Measurements from ENCODE around the gene ACSL6.

The ACSL6 gene

GRCh38 chr5:131965826-131966415 lies 45.5 kb downstream of the ACSL6 start:
- no peaks in the 10 kb centered on the region for H3K36me3 ChIP-seq (ENCODE audit: control insufficient read depth, low read length)
- H4K20me1 ChIP-seq (ENCODE audit: control insufficient read depth, insufficient read depth, low read depth, low read length) = no peaks in the 10 kb centered on the region
- no peaks in the 10 kb centered on the region for H3K9me2 ChIP-seq (replicated peaks; ENCODE audit: control insufficient read depth, low read length)
- H3K9me3 ChIP-seq (ENCODE audit: control insufficient read depth, insufficient read depth, low read length) = no peaks in the 10 kb centered on the region
- H3K4me3 ChIP-seq (ENCODE audit: low read length) = no peak overlapping the region
- H3K27ac ChIP-seq (ENCODE audit: low read depth, low read length) = no peak overlapping the region
- TF ChIP-seq CTCF (IDR thresholded peaks at IDR 0.05; ENCODE audit: low read depth, low read length, poor library complexity, severe bottlenecking) (no peak), EZH2phosphoT487 (IDR thresholded peaks at IDR 0.05; ENCODE audit: borderline replicate concordance, low read length) (no peak)
- no peaks in the 10 kb centered on the region for H3K4me1 ChIP-seq (ENCODE audit: control insufficient read depth, low read length)
- no peaks in the 10 kb centered on the region for H3F3A ChIP-seq (ENCODE audit: control insufficient read depth, insufficient read depth)
- H3K4me2 ChIP-seq (ENCODE audit: low read length) = no peak overlapping the region
- H3K79me2 ChIP-seq (ENCODE audit: control insufficient read depth, low read length) = no peaks in the 10 kb centered on the region
- H3K27me3 ChIP-seq (ENCODE audit: control insufficient read depth, low read length) = no peaks in the 10 kb centered on the region

DNA sequence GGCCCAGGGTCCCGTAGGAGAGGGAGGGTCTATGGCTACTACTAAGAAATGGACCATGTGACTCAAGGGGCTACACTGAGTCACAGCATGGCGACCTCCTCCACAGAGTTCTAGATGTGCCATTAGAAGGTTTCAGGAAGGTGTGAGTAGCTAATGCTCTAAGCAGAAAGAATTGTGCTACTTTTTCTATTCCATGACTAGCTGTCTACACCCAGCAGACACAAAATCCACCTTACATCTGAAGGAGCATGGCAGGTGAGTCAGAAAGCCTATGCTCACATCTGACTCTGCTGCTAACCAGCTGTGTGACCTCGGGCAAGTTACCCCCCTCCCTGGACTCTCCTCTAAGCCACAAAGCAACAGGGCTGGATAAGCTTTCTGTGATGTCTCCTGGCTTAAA lies 51.6 kb downstream of the ACSL6 start:
- no peaks in the 10 kb centered on the region for H3F3A ChIP-seq (ENCODE audit: control insufficient read depth, insufficient read depth)
- no peaks in the 10 kb centered on the region for H3K27me3 ChIP-seq (ENCODE audit: control insufficient read depth, low read length)
- H3K27ac ChIP-seq (ENCODE audit: low read depth, low read length) = no peak overlapping the region
- no peaks in the 10 kb centered on the region for H3K9me3 ChIP-seq (ENCODE audit: control insufficient read depth, insufficient read depth, low read length)
- no peaks in the 10 kb centered on the region for H3K4me1 ChIP-seq (ENCODE audit: control insufficient read depth, low read length)
- no peaks in the 10 kb centered on the region for H3K9me2 ChIP-seq (replicated peaks; ENCODE audit: control insufficient read depth, low read length)
- H3K36me3 ChIP-seq (ENCODE audit: control insufficient read depth, low read length) = no peaks in the 10 kb centered on the region
- H4K20me1 ChIP-seq (ENCODE audit: control insufficient read depth, insufficient read depth, low read depth, low read length) = no peaks in the 10 kb centered on the region
- no peak overlapping the region for H3K4me3 ChIP-seq (ENCODE audit: low read length)
- H3K79me2 ChIP-seq (ENCODE audit: control insufficient read depth, low read length) = no peaks in the 10 kb centered on the region
- no peak for TF ChIP-seq CTCF (IDR thresholded peaks at IDR 0.05; ENCODE audit: low read depth, low read length, poor library complexity, severe bottlenecking)
- no peak for TF ChIP-seq EZH2phosphoT487 (IDR thresholded peaks at IDR 0.05; ENCODE audit: borderline replicate concordance, low read length)
- H3K4me2 ChIP-seq (ENCODE audit: low read length) = no peak overlapping the region

GRCh38 chr5:131959136-131959535 lies 52.3 kb downstream of the ACSL6 start:
- Histone ChIP-seq H3K27me3 (ENCODE audit: control insufficient read depth, low read length) (peaks cover 4% of the 10 kb centered on the region; the same call in 1 of the 2 replicates), H3F3A (ENCODE audit: control insufficient read depth, insufficient read depth) (no peaks in the 10 kb centered on the region), H3K9me2 (replicated peaks; ENCODE audit: control insufficient read depth, low read length) (no peaks in the 10 kb centered on the region), H3K4me2 (ENCODE audit: low read length) (no peak overlapping the region), H3K9me3 (ENCODE audit: control insufficient read depth, insufficient read depth, low read length) (no peaks in the 10 kb centered on the region), H3K36me3 (ENCODE audit: control insufficient read depth, low read length) (no peaks in the 10 kb centered on the region), H3K79me2 (ENCODE audit: control insufficient read depth, low read length) (no peaks in the 10 kb centered on the region), H3K27ac (ENCODE audit: low read depth, low read length) (no peak overlapping the region), H3K4me3 (ENCODE audit: low read length) (no peak overlapping the region), H4K20me1 (ENCODE audit: control insufficient read depth, insufficient read depth, low read depth, low read length) (no peaks in the 10 kb centered on the region), H3K4me1 (ENCODE audit: control insufficient read depth, low read length) (no peaks in the 10 kb centered on the region)
- TF ChIP-seq CTCF (IDR thresholded peaks at IDR 0.05; ENCODE audit: low read depth, low read length, poor library complexity, severe bottlenecking) (no peak), EZH2phosphoT487 (IDR thresholded peaks at IDR 0.05; ENCODE audit: borderline replicate concordance, low read length) (no peak)
